RKO (cell line): Measurements from ENCODE around the gene PPP2R2B.

Experiments used
- DNase-seq: peaks from one replicate; pipeline ENCODE4 v3.0.0-alpha.2; 2016; ENCODE audit warnings: low spot score

Gene PPP2R2B

DNA sequence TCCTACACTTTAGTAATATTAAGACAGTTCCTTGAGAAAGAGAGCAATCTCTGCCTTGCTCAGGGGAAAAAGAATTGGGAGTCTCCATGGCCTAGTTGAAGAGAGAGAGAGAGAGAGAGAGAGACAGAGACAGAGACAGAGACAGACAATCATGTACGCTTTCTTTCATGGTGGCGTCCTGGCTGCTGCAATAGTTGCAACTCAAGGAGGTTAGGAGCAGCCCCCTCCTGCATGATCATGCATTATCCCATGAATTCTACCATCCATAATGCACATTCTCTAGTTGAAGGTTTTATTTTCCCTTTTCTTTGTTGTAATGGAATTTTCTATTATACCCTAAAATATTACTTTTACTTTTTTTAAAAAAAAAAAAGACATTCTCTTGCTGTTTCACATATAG is 50.7 kb downstream of the PPP2R2B start:
- DNase-seq = no peak

DNA sequence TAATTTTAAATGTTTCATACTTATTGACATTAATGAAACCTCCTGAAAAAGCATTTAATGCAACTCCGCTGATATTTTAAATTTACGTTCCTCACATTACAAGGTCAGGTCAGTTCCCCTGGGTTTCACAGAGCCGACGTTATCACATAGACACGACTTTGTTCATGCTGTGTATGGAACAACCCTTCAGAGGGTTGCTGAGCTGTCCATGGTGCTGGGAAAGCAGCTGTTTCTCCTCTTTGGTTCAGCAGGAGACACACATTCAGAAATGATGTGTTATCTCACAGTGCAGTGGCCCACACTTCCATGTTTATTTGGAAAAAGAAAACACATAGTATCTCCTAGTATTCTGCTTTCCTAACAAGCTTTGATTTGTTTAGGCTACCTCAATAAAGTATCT is 53.5 kb downstream of the PPP2R2B start:
- DNase-seq = peak; percentile 34

DNA sequence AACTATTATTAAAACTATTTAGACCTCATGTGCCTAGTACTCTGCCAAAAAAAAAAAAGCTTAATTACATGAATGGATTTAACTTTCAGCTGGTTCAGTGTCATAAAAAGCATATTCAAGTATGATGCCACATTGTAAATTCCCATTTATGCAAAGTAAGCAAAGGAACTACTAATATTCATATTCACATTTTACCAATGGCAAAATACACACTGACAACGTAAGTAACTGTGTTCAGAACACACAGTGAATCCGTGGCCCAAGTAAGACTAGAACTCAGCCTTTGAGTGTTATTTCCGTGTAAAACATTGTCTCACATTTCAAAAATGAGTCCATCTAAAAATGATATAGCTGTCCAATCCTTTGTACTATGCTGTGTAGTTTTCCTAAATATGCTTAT is 56.8 kb downstream of the PPP2R2B start:
- no peak for DNase-seq

DNA sequence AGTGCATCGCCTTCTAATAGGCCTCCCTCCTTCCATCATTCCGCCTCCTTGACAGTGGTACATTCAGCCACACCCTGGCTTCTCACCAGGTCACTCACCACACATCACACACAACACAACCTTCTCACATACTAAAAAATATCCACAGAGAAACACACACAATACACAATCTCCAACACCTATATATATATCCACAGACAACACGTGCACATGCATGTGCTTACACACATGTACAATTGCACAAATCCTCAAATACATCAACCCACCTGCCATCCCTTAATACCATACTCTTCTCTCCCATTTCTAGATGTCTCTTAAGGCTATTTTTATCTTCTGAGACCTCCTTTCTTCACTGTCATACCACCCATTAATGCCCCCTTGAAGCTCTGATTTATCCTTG is 57.6 kb downstream of the PPP2R2B start:
- no peak for DNase-seq

DNA sequence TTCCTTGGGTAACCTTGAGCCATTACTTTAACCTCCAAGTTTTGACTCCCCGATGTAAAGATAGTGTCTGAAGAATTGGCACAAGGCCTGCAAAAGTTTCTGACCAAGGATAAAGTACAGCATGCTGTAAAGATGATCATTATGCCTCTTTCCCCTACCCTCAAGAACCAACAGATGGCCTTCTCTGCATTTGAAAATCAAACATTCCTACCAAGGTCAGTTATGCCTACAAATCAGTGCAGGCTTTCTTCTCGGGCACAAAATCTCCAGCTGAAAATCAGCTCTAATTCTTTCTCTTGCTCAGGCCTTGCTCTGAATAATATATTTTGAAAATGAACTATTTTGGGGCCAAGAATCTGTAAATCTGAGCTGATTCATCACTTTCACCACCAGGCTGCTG is 59.7 kb downstream of the PPP2R2B start:
- no peak for DNase-seq

- no peak for DNase-seq
These were observed 60.6 kb downstream of the PPP2R2B start for GRCh38 chr5:146817973-146818372.

- DNase-seq = no peak
These were observed 61.7 kb downstream of the PPP2R2B start for GRCh38 chr5:146816775-146817387.

GRCh38 chr5:146815411-146815810 is 63.1 kb downstream of the PPP2R2B start:
- no peak for DNase-seq

DNA sequence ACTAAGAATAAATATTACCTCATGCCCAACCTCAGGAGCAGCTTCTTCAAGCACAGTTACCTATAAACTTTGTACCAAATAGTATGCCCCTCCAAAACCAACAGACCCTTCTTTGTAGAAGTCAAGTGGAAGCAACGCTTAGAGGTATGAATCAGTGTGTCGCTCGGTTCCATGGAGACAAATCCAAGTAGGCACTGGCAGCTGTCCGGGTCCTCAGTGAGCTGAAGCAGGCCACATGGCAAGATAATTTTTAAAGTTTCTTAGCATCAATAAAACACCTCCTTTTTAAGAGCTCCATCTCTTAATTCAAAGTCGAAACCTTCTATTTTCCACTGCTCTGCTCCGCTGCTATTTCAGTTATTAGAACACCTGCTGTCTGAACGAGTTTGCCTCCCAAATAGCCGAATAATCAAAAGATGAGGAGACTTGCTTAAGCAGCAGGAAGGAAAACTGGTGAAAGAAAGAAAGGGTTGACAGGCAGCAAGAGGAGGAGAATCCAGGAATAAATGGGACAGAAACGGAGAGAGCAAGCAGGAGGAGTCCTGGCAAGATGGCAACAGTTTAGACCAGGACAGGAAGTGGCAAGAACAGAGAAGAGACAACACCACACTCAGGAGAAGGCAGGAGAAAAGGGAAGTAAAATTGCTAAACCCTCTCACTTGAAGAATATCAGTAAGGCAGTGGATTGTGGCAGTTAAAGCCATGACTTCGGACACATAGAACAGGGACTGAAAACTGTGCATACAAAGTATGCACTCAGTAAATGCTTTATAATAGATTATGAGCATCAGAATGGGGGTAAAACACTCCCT is 65.0 kb downstream of the PPP2R2B start:
- no peak for DNase-seq

GRCh38 chr5:146805081-146805480 is 73.5 kb downstream of the PPP2R2B start:
- DNase-seq = peak; percentile 1

DNA sequence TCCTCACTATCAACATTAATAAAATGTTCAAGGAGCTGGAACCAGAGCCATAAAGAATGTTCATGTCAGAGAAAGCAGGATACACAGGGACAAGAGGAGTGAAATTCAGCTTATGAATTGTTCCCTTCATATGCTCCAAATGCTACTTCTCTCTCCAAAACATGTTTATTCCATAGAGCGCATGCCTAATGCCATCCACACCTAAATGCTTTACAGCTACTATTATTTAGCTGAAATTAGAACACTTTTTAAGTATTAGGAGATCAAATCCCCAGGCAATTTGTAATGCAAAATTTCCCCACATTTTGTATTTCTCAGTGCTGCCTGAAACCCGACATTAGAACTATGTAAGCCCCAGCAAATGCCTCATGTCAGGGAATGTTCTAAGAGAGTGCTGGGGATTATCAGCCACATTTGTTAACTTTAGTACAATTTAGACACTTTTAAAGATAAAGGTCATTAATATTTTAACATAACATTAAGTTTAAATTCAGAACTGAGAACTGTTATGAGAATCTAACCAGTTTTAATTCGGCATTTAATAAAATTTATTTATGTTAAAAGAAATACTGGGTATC is 75.5 kb downstream of the PPP2R2B start:
- DNase-seq = no peak

- DNase-seq = no peak
These were observed 78.9 kb downstream of the PPP2R2B start for GRCh38 chr5:146799671-146800070.

GRCh38 chr5:146799231-146799630 is 79.3 kb downstream of the PPP2R2B start:
- no peak for DNase-seq

DNA sequence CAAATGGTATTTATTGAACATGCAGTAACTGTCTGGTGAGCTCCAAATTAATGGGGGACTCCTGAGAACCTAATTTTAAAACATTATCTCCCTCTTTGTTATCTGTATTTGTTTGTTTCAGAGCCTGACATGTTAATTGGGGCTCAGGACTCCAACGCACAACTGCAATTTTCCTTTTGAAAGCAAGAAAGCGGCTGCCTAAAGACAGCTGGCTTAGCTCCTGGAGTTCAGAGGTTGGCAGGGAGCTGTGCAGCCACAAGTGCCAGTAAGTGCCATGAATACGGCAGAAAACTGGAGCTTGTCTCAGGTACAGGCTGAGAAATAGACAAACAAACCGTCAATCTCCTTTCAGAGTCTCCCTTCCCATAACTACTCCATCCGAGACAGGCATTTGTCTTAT is 80.9 kb downstream of the PPP2R2B start:
- no peak for DNase-seq

DNA sequence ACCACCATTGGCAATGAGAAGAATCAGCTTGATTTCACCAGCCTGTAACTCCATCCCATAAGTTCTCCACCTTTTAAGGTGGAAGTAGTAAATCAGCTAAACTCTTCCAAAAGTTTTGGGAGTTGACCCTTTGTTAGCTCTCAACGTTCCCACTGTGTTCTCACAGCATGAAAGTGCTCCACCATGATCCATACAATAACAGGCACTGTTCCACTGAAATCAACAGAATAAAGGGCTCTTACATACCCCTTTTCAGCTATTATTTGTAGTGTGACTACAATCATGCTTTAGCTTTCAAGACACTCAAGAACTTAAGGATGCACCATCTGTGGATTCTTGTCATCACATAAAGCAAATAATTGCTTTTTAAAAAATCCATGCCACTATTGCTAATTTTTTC is 81.6 kb downstream of the PPP2R2B start:
- no peak for DNase-seq

DNA sequence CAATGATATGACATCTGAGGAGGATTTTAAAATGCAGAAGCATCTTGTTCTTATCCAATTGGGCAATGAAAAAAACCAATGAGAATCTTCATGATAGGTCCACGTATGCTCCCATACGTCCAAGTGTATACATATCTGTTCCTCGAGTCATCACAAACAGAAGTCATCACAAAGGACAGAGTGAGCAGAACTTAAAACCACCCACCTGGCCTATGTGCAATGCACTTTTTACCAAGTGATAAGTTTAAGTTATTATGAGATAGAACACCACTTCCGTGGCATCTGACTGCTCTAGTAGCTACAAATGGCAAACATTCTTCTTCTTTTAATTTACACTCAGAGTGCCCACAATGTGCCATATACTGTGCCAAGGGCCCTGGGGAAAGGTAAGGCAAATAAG is 82.4 kb downstream of the PPP2R2B start:
- no peak for DNase-seq

DNA sequence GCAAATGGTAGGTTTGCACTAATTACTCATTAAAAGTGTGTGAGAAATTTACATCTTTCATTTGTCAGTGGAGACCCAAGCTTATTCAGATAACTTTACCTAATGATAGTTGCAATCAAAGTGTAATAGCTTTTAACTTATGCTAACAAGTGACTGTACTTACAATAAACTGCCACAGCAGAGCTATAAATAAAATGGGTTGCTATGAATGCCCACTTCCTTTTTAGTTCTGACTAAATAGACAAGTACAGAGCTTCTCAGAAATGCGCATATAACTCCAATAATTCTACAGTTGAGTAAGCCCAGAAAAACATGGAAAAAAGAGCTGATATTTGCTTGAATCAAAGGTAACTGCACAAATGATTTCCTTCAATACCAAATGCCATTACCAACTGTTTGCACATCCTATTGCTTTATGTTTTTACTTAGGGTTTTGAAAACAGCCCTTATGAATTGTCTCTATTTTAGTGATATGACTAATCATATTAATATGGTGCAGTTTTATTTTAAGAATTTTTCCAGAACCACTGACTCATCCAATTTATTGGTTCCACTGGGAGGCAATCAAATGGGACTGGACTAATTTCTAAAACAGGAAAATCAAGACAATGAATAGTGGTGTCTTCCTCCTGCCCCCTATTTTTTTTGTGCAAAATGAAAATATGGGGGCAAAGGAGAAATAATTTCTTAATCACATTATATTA is 84.1 kb downstream of the PPP2R2B start:
- no peak for DNase-seq

DNA sequence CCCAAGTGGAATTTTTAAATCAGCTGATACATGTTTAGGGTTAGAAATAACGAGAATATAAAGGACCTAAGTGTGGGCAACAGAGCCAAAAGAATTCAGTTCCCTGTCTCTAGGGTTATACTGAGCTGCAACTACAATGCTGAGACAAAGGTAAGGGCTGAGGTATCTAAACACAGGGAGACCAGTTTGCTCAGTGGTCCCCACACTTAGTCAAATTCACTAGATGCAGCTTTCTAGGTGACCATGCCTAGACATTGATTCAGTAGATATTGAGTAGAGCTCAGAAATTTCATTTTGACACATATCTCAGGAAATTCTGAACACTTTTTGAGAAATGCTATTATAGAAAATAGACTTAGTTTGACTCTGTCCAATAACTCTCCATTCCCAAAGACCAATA is 84.8 kb downstream of the PPP2R2B start:
- no peak for DNase-seq

GRCh38 chr5:146791471-146791870 is 87.1 kb downstream of the PPP2R2B start:
- DNase-seq = no peak

- DNase-seq = no peak
These were observed 88.6 kb downstream of the PPP2R2B start for GRCh38 chr5:146789712-146790653.

GRCh38 chr5:146788898-146789297 is 89.7 kb downstream of the PPP2R2B start:
- DNase-seq = no peak

DNA sequence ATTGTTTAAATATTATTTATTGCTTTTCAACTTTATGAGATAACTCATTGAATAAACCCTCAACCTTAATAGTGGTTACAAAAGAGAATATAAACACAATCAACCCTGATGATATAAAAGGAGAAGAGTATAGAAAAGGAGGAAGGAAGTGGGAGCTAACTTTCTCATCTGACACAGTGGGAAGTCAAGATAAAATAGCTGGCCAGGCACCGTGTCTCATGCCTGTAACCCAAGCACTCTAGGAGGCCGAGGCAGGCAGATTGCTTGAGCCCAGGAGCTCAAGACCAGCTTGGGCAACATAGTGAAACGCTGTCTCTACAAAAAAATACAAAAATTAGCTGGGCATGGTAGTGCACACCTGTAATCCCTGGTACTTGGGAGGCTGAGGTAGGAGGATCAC is 93.5 kb downstream of the PPP2R2B start:
- no peak for DNase-seq
